Activated CD8-positive, alpha-beta T cell treated with anti-CD3 and anti-CD28 coated beads for 36 hours (primary cell): ENCODE results near the gene EEF1A1. TPM values are rescaled to one million over a fixed set of nuclear protein-coding genes. Genes with fewer than 3 reads are reported as not detected.
"Not testable (repeated sequence)": the region's sequence is repeated elsewhere in the genome, so short reads cannot be mapped to it uniquely, and the experiment has no call there.

Experiments used
- ATAC-seq: fragments of 200-7000 bp; cut with Tn5 transposase; one replicate; pipeline ENCODE4 v1.10.0; 2021; ENCODE audit warnings: mild to moderate bottlenecking, moderate library complexity
- CTCF ChIA-PET: fragments of 350-600 bp; sonication (Branson Sonifier 250); formaldehyde crosslinking; loops from one replicate; lab custom pipeline; 2021; ENCODE audit warnings: antibody characterized with exemption; lab: Charles Lee
- POLR2A ChIA-PET: fragments of 350-600 bp; sonication (Branson Sonifier 250); formaldehyde crosslinking; loops from one replicate; lab custom pipeline; 2021; ENCODE audit warnings: antibody characterized with exemption; lab: Charles Lee
- DNase-seq: peaks from one replicate; pipeline ENCODE4 v3.0.0-alpha.2; 2020
- H3K27ac Mint-ChIP-seq: one replicate; pipeline ENCODE4 v1.8.0; 2021; ENCODE audit warnings: mild to moderate bottlenecking, mixed read lengths
- H3K27me3 Mint-ChIP-seq: one replicate; pipeline ENCODE4 v1.8.0; 2021; ENCODE audit warnings: mixed read lengths
- H3K36me3 Mint-ChIP-seq: one replicate; pipeline ENCODE4 v1.8.0; 2021; ENCODE audit warnings: low read depth, mixed read lengths
- H3K4me1 Mint-ChIP-seq: one replicate; pipeline ENCODE4 v1.8.0; 2021; ENCODE audit warnings: low read depth, mixed read lengths
- H3K4me3 Mint-ChIP-seq: one replicate; pipeline ENCODE4 v1.8.0; 2021; ENCODE audit warnings: mild to moderate bottlenecking, moderate library complexity, mixed read lengths
- H3K9me3 Mint-ChIP-seq: one replicate; pipeline ENCODE4 v1.8.0; 2021; ENCODE audit warnings: mixed read lengths
- CTCF ChIP-seq: fragments of 200-600 bp; IDR thresholded peaks from one replicate; pipeline ENCODE4 v1.8.0; 2022; ENCODE audit warnings: antibody characterized with exemption, mild to moderate bottlenecking
- intact Hi-C: fragments of 100-400 bp; cut with micrococcal nuclease; formaldehyde crosslinking; loops from one replicate; pipeline ENCODE4 v1.10.0; 2022
- total RNA-seq, 2 experiments: library from RNA; stranded (reverse); gene quantifications; one replicate each; pipeline ENCODE4 v1.2.3, GENCODE V29; 2021

EEF1A1 gene
- total RNA-seq, 2 experiments from 2014 or later: 15,479 to 15,634 TPM

GRCh38 chr6:73511796-73512195 lies 9.0 kb downstream of the EEF1A1 start:
- H3K36me3 Mint-ChIP-seq: peaks cover 23% of the 10 kb centered on the region
- ATAC-seq (no peak), DNase-seq (no peak)
- peaks cover 17% of the 10 kb centered on the region for H3K4me1 Mint-ChIP-seq
- ChIA-PET CTCF (interaction anchor here (4.7 kb wide), 1 partner anchor 100 kb away, joined by 41 read pairs; no protein-coding TSS in a partner anchor), POLR2A (interaction anchor here (0.8 to 12.0 kb wide), 13 partner anchors 11 to 142 kb away, joined by 3 to 204 read pairs (median 22); partner anchors contain the start of genes CGAS, EEF1A1, MTO1 and SLC17A5)
- H3K27ac Mint-ChIP-seq: no peak overlapping the region
- intact Hi-C loops: no loop called here
- TF ChIP-seq CTCF: no peak
- H3K27me3 Mint-ChIP-seq: no peaks in the 10 kb centered on the region
- H3K4me3 Mint-ChIP-seq: no peak overlapping the region
- no peaks in the 10 kb centered on the region for H3K9me3 Mint-ChIP-seq

GRCh38 chr6:73509851-73510250 lies 11.0 kb downstream of the EEF1A1 start:
- ChIA-PET CTCF (interaction anchor here (0.6 kb wide), 1 partner anchor 101 kb away, joined by 4 read pairs; no protein-coding TSS in a partner anchor), POLR2A (interaction anchor here (0.5 to 7.3 kb wide), 6 partner anchors 11 to 216 kb away, joined by 3 to 194 read pairs (median 5); partner anchors contain the start of gene EEF1A1)
- intact Hi-C loops: loop anchor here (5.0 kb wide), 1 partner anchor 48 kb away; the partner anchor contains the start of gene MTO1
- peaks cover 3% of the 10 kb centered on the region for H3K4me1 Mint-ChIP-seq
- no peak overlapping the region for H3K27ac Mint-ChIP-seq
- peaks cover 9% of the 10 kb centered on the region for H3K36me3 Mint-ChIP-seq
- no peaks in the 10 kb centered on the region for H3K27me3 Mint-ChIP-seq
- ATAC-seq (no peak), DNase-seq (no peak)
- no peak overlapping the region for H3K4me3 Mint-ChIP-seq
- H3K9me3 Mint-ChIP-seq: no peaks in the 10 kb centered on the region
- no peak for TF ChIP-seq CTCF

- intact Hi-C loops: loop anchor here (5.0 kb wide), 1 partner anchor 46 kb away; the partner anchor contains the start of gene MTO1
Observed at GRCh38 chr6:73508776-73509175, 12.1 kb downstream of the EEF1A1 start.

GRCh38 chr6:73506246-73506645 lies 14.6 kb downstream of the EEF1A1 start:
- ChIA-PET POLR2A (interaction anchor here (15.1 kb wide), 1 partner anchor 6 kb away, joined by 194 read pairs; no protein-coding TSS in a partner anchor), CTCF (no interaction called here)
- H3K4me3 Mint-ChIP-seq: no peak overlapping the region
- DNase-seq (no peak), ATAC-seq (no peak)
- no peaks in the 10 kb centered on the region for H3K4me1 Mint-ChIP-seq
- peaks cover 22% of the 10 kb centered on the region for H3K36me3 Mint-ChIP-seq
- H3K27me3 Mint-ChIP-seq: no peaks in the 10 kb centered on the region
- no peak for TF ChIP-seq CTCF
- no peaks in the 10 kb centered on the region for H3K9me3 Mint-ChIP-seq
- H3K27ac Mint-ChIP-seq: no peak overlapping the region
- intact Hi-C loops: loop anchor here (5.0 kb wide), 1 partner anchor 44 kb away; the partner anchor contains the start of gene MTO1

More at GRCh38 chr6:73508776-73509175, 12.1 kb downstream of the EEF1A1 start:
- Mint-ChIP-seq H3K36me3 (peaks cover 13% of the 10 kb centered on the region), H3K27me3 (no peaks in the 10 kb centered on the region), H3K9me3 (no peaks in the 10 kb centered on the region), H3K27ac (no peak overlapping the region), H3K4me1 (peaks cover 3% of the 10 kb centered on the region), H3K4me3 (no peak overlapping the region)
- CTCF ChIA-PET: interaction anchor here (0.8 to 1.2 kb wide), 3 partner anchors 13 to 102 kb away, joined by 3 to 4 read pairs (median 3); no protein-coding TSS in a partner anchor
- ATAC-seq: no peak
- TF ChIP-seq CTCF: no peak
- no peak for DNase-seq
- POLR2A ChIA-PET: interaction anchor here (0.7 to 7.3 kb wide), 5 partner anchors 10 to 57 kb away, joined by 3 to 194 read pairs (median 4); partner anchors contain the start of gene CGAS

- H3K4me1 Mint-ChIP-seq, CTCF ChIA-PET, H3K4me3 Mint-ChIP-seq, H3K27me3 Mint-ChIP-seq, ATAC-seq, DNase-seq, H3K27ac Mint-ChIP-seq, H3K9me3 Mint-ChIP-seq: not testable (repeated sequence)
- POLR2A ChIA-PET: interaction anchor here (1.1 to 15.1 kb wide), 2 partner anchors 7 to 45 kb away, joined by 3 to 194 read pairs; no protein-coding TSS in a partner anchor
- H3K36me3 Mint-ChIP-seq: peaks cover 22% of the 10 kb centered on the region
- intact Hi-C loops: loop anchor here (5.0 kb wide), 1 partner anchor 43 kb away; the partner anchor contains the start of gene MTO1
Observed at GRCh38 chr6:73505705-73506104, 15.1 kb downstream of the EEF1A1 start.
